Activated CD4-positive, alpha-beta T cell treated with anti-CD3 and anti-CD28 coated beads, Interleukin-2, amount 50 U/mL, for 4 hours (primary cell): ENCODE measurements around the gene NCOR2.
"Not testable (repeated sequence)": the region's sequence is repeated elsewhere in the genome, so short reads cannot be mapped to it uniquely, and the experiment has no call there.

ENCODE experiments used
- DNase-seq, 2 experiments: peaks; one replicate each; pipeline ENCODE4 v3.0.0-alpha.2; 2020

Gene NCOR2

GRCh38 chr12:124599074-124599999 is 31.9 kb upstream of the NCOR2 start:
- DNase-seq, result no peak

GRCh38 chr12:124597041-124597440 is 29.6 kb upstream of the NCOR2 start:
- no peak for DNase-seq

- no peak for DNase-seq
Measured at GRCh38 chr12:124595444-124595843, 28.0 kb upstream of the NCOR2 start.

- DNase-seq, result no peak
Measured at GRCh38 chr12:124594851-124595250, 27.4 kb upstream of the NCOR2 start.

GRCh38 chr12:124593851-124594401 is 26.5 kb upstream of the NCOR2 start:
- no peak for DNase-seq

- DNase-seq, result no peak
Measured at GRCh38 chr12:124593176-124593575, 25.8 kb upstream of the NCOR2 start.

- DNase-seq, result no peak
Measured at GRCh38 chr12:124592481-124593160, 25.2 kb upstream of the NCOR2 start.

- DNase-seq, result no peak
Measured at GRCh38 chr12:124592050-124592449, 24.6 kb upstream of the NCOR2 start.

GRCh38 chr12:124590447-124590846 is 23.0 kb upstream of the NCOR2 start:
- DNase-seq, result no peak

- DNase-seq, result peak; percentile 46 to 55
Measured at GRCh38 chr12:124588751-124589267, 21.4 kb upstream of the NCOR2 start.

GRCh38 chr12:124588018-124588634 is 20.7 kb upstream of the NCOR2 start:
- no peak for DNase-seq

GRCh38 chr12:124586756-124587155 is 19.3 kb upstream of the NCOR2 start:
- DNase-seq, result no peak

GRCh38 chr12:124584494-124584893 is 17.1 kb upstream of the NCOR2 start:
- DNase-seq, result not testable (repeated sequence)

- DNase-seq, result no peak
Measured at GRCh38 chr12:124583854-124584253, 16.4 kb upstream of the NCOR2 start.

- no peak for DNase-seq
Measured at GRCh38 chr12:124582108-124582424, 14.7 kb upstream of the NCOR2 start.

GRCh38 chr12:124581307-124582107 is 14.1 kb upstream of the NCOR2 start:
- no peak for DNase-seq

- no peak for DNase-seq
Measured at GRCh38 chr12:124579921-124580517, 12.6 kb upstream of the NCOR2 start.

- DNase-seq, result no peak
Measured at GRCh38 chr12:124578854-124579253, 11.4 kb upstream of the NCOR2 start.

GRCh38 chr12:124578445-124578844 is 11.0 kb upstream of the NCOR2 start:
- no peak for DNase-seq

- no peak for DNase-seq
Measured at GRCh38 chr12:124577986-124578385, 10.6 kb upstream of the NCOR2 start.

GRCh38 chr12:124577374-124577773 is 10.0 kb upstream of the NCOR2 start:
- no peak for DNase-seq

- DNase-seq, result no peak
Measured at GRCh38 chr12:124576061-124576650, 8.7 kb upstream of the NCOR2 start.
